Stimulated activated naive CD8-positive, alpha-beta T cell treated with anti-CD3 and anti-CD28 coated beads, Interleukin-15, Interleukin-2, amounts not matched to agents 100 ng/mL and 50 ng/mL, for 24 hours (primary cell): ENCODE data around the gene SEC22C.
"Not testable (repeated sequence)": the region's sequence is repeated elsewhere in the genome, so short reads cannot be mapped to it uniquely, and the experiment has no call there.

Experiments used
- H3K27ac Mint-ChIP-seq: one replicate; pipeline ENCODE4 v1.8.0; 2021; ENCODE audit warnings: mild to moderate bottlenecking, mixed read lengths
- H3K27me3 Mint-ChIP-seq: one replicate; pipeline ENCODE4 v1.8.0; 2021; ENCODE audit warnings: mixed read lengths
- H3K36me3 Mint-ChIP-seq: one replicate; pipeline ENCODE4 v1.8.0; 2021; ENCODE audit warnings: low read depth, mixed read lengths
- H3K4me1 Mint-ChIP-seq: one replicate; pipeline ENCODE4 v1.8.0; 2021; ENCODE audit warnings: low read depth, mixed read lengths
- H3K4me3 Mint-ChIP-seq: one replicate; pipeline ENCODE4 v1.8.0; 2021; ENCODE audit warnings: mild to moderate bottlenecking, mixed read lengths
- H3K9me3 Mint-ChIP-seq: one replicate; pipeline ENCODE4 v1.8.0; 2021; ENCODE audit warnings: mixed read lengths

SEC22C gene

DNA sequence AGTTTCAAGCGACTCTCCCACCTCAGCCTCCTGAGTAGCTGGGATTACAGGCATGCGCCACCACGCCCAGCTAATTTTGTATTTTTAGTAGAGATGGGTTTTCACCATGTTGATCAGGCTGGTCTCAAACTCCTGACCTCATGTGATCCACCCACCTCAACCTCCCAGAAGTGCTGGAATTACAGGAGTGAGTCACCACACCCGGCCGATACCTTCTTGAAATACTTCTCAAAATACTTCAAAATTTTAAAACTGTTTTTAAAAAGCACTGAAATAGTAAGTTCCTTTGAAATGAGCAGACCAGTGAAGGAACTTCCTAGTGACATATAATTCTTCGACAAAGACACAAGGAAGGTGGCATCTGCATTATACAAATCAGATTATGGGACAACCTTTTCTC is 24.9 kb downstream of the SEC22C start:
- peaks cover 75% of the 10 kb centered on the region for H3K36me3 Mint-ChIP-seq
- not testable (repeated sequence) for H3K4me3 Mint-ChIP-seq, H3K27me3 Mint-ChIP-seq, H3K9me3 Mint-ChIP-seq, H3K27ac Mint-ChIP-seq
- peaks cover 18% of the 10 kb centered on the region for H3K4me1 Mint-ChIP-seq

DNA sequence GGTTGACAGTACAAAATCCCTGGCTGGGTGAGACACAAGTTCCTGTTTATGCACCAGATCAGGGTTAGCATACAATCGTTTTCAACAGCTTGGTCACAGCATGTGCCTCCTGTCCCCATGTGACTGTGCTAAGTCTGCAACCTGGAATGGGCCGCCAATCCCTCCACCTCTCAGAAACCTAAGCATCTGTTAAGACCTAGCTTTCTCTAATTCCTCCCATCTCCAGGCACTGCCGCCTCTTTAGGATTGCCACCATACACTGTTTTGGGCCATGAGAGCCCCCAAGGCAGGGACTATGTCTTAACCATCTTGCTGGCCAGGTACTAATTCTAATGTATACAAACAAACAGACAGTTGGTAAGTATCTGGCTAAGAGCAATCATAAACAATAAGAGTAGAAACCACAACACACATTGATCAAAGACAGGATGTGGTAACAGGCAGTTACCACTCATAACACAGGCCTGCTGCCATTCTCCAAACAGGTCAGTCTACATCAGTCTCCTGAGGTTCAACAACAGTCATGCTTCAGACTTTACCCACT is 25.6 kb downstream of the SEC22C start:
- peaks cover 71% of the 10 kb centered on the region for H3K36me3 Mint-ChIP-seq
- H3K9me3 Mint-ChIP-seq = no peaks in the 10 kb centered on the region
- peaks cover 18% of the 10 kb centered on the region for H3K4me1 Mint-ChIP-seq
- H3K4me3 Mint-ChIP-seq = no peak overlapping the region
- H3K27me3 Mint-ChIP-seq = no peaks in the 10 kb centered on the region
- H3K27ac Mint-ChIP-seq = no peak overlapping the region

- Mint-ChIP-seq H3K27me3 (no peaks in the 10 kb centered on the region), H3K36me3 (peaks cover 64% of the 10 kb centered on the region), H3K4me3 (no peak overlapping the region), H3K9me3 (no peaks in the 10 kb centered on the region), H3K4me1 (peaks cover 18% of the 10 kb centered on the region), H3K27ac (no peak overlapping the region)
Measured at GRCh38 chr3:42552830-42553229, 28.9 kb downstream of the SEC22C start.

DNA sequence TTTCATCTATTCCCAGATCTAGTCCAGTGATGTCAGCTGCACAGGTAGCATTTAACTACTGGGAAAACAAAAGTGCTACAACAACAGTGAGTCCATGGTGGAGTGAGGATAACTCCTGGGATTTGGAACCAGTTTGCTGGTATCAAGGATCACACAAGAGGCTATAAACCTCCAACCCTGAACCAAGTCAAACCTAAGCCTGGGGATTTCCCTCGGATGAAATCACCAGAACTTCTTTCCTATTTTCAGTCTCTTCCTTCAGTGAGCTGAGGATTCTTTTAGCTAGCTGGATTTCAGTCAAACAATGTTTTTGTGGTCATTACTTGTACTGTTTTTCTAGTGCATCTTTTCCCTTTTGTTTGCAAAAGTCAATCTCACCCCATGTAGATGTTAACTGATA is 31.5 kb downstream of the SEC22C start:
- Mint-ChIP-seq H3K9me3 (no peaks in the 10 kb centered on the region), H3K27me3 (no peaks in the 10 kb centered on the region), H3K4me1 (no peaks in the 10 kb centered on the region), H3K4me3 (no peak overlapping the region), H3K27ac (no peak overlapping the region), H3K36me3 (peaks cover 39% of the 10 kb centered on the region)

DNA sequence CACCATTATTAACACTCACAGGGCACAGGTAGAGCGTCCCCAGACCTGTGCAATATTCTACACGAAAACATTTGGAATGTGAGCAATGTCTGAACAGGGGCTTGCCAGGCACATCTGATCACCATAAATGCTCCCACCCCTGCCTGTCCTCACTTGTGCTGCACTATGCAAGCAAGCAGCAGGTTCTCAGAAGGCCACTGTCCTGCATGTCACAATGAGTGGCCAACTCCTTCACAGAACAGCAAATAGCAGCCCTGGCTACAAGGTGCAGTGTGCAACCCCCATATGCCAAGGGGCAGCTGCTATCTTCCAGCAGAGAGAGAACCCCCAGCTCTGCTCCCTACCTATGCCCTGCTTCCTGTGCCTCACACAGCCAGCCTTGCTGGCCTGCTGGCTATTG is 32.6 kb downstream of the SEC22C start:
- H3K27ac Mint-ChIP-seq = no peak overlapping the region
- no peak overlapping the region for H3K4me3 Mint-ChIP-seq
- H3K27me3 Mint-ChIP-seq = no peaks in the 10 kb centered on the region
- peaks cover 32% of the 10 kb centered on the region for H3K36me3 Mint-ChIP-seq
- no peaks in the 10 kb centered on the region for H3K4me1 Mint-ChIP-seq
- no peaks in the 10 kb centered on the region for H3K9me3 Mint-ChIP-seq

DNA sequence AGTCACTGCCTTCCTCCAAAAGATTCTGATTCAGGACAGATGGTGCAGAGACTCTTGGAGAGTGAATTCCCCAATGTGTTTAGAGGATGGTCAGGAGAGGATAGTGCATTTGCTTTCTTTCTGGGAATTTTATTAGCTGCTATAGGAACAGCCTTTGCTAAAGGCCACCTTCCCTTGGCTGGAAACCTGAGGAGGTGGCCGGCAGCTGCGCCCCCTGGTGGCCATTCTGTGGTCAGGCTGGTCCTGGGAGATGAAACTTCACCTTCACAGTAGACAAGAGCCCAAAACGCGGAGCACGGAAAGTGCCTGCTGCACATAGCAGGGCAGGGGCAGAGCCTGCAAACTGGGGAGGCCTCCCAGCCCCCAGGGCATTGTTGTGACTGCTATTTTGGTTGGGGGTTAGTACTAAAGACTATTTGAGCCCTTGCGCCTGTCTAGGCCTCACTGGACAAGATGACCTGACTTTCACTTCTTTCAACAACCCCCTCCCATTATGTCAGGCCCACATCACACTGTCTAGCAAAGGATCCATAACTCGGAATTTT is 34.3 kb downstream of the SEC22C start:
- Mint-ChIP-seq H3K4me3 (no peak overlapping the region), H3K4me1 (no peaks in the 10 kb centered on the region), H3K27me3 (no peaks in the 10 kb centered on the region), H3K9me3 (no peaks in the 10 kb centered on the region), H3K36me3 (peaks cover 16% of the 10 kb centered on the region), H3K27ac (no peak overlapping the region)

- Mint-ChIP-seq H3K4me1 (no peaks in the 10 kb centered on the region), H3K4me3 (no peak overlapping the region), H3K9me3 (no peaks in the 10 kb centered on the region), H3K27me3 (no peaks in the 10 kb centered on the region), H3K36me3 (peaks cover 11% of the 10 kb centered on the region), H3K27ac (no peak overlapping the region)
Measured at GRCh38 chr3:42546691-42547213, 35.0 kb downstream of the SEC22C start.

DNA sequence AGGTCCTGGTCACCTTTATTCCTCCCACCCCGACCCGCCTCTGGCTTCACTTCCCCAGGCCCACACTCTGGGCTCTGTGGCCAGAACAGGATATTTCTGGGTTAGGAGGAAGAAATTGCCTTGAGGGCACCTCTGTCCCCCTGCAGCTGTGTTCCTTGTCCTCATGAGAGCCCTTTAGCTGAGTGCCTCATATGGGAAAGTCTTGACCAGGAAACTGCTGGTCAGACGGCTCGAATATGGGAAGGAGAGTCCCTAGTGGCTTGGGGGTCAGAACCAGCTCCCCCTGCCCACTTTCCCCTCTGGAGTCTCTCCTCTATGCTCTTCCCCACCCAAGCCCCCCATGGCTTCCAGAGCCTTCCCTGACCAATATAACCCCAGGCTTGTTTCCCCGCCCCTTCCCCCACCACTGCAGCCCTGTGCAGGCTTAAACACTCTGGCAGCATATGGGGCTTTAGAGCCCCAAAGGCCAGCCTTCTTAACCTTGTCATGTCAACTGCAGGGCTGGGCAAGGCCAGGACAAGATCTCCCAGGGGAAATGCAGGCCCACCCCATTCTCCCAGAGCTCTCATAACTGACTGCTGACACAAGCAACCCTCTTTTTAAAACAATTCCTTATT is 36.4 kb downstream of the SEC22C start:
- Mint-ChIP-seq H3K9me3 (no peaks in the 10 kb centered on the region), H3K4me3 (no peak overlapping the region), H3K27me3 (no peaks in the 10 kb centered on the region), H3K36me3 (peaks cover 8% of the 10 kb centered on the region), H3K4me1 (no peaks in the 10 kb centered on the region), H3K27ac (no peak overlapping the region)

DNA sequence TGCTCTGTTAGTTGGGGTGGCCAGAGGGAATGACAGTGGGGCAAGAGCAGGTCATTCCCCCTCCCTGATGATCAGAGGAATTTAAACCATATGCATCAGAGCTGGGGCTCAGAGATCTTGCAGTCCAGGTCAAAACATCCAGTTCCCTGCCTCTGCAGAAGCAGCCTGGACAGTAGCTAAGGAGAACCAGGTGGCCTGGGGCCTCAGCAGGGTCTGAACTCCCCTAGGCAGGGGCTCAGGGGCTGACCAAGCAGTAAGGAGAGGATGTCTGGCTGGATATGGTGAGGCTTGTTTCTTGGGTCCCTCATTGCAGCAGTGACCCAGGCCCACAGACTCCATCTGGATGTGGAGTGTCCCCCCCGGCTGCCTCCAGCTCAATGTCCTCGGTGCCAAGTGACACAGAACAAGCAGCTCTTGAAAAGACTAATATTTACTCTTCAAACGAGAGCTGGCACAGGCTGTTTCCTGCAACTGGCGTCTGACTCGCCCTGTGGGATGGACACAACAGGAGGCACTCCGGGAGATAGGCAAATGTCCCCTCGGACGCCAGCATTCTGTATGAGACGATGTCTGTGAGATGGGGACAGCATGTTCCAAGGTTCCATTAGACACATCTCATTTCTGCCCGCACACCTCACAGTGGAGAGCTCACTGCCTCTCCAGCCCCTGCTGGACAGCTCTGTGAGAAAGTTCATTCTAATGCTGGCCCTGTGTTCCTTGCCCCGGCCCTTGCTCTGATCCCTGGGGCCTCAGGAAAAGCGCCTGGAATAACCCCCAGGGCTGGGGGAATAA is 37.1 kb downstream of the SEC22C start:
- Mint-ChIP-seq H3K9me3 (no peaks in the 10 kb centered on the region), H3K4me3 (no peak overlapping the region), H3K36me3 (peaks cover 4% of the 10 kb centered on the region), H3K4me1 (no peaks in the 10 kb centered on the region), H3K27ac (no peak overlapping the region), H3K27me3 (no peaks in the 10 kb centered on the region)

- Mint-ChIP-seq H3K36me3 (no peaks in the 10 kb centered on the region), H3K4me1 (no peaks in the 10 kb centered on the region), H3K27ac (no peak overlapping the region), H3K27me3 (no peaks in the 10 kb centered on the region), H3K9me3 (no peaks in the 10 kb centered on the region), H3K4me3 (no peak overlapping the region)
Measured at GRCh38 chr3:42541079-42541478, 40.7 kb downstream of the SEC22C start.

- H3K36me3 Mint-ChIP-seq = no peaks in the 10 kb centered on the region
- H3K27me3 Mint-ChIP-seq = no peaks in the 10 kb centered on the region
- H3K9me3 Mint-ChIP-seq = no peaks in the 10 kb centered on the region
- no peak overlapping the region for H3K4me3 Mint-ChIP-seq
- no peaks in the 10 kb centered on the region for H3K4me1 Mint-ChIP-seq
- no peak overlapping the region for H3K27ac Mint-ChIP-seq
Measured at GRCh38 chr3:42539871-42540714, 41.7 kb downstream of the SEC22C start.

DNA sequence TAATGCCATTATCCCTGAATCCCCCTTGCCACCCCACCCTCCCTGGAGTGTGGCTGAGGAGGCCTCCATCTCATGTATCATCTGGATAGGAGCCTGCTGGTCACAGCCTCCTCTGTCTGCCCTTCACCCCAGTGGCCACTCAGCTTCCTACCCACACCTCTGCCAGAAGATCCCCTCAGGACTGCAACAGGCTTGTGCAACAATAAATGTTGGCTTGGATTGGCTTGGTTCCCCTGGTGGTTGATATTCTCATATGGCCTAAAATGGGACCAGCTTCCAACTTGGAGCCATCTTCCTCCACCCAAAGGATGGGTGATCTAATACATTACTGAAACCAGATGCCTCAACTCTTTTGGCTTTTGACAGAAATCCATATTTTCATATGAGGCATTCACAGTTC is 44.4 kb downstream of the SEC22C start:
- peaks cover 8% of the 10 kb centered on the region for H3K4me1 Mint-ChIP-seq
- no peaks in the 10 kb centered on the region for H3K9me3 Mint-ChIP-seq
- H3K27me3 Mint-ChIP-seq = no peaks in the 10 kb centered on the region
- H3K4me3 Mint-ChIP-seq = no peak overlapping the region
- H3K27ac Mint-ChIP-seq = no peak overlapping the region
- no peaks in the 10 kb centered on the region for H3K36me3 Mint-ChIP-seq

DNA sequence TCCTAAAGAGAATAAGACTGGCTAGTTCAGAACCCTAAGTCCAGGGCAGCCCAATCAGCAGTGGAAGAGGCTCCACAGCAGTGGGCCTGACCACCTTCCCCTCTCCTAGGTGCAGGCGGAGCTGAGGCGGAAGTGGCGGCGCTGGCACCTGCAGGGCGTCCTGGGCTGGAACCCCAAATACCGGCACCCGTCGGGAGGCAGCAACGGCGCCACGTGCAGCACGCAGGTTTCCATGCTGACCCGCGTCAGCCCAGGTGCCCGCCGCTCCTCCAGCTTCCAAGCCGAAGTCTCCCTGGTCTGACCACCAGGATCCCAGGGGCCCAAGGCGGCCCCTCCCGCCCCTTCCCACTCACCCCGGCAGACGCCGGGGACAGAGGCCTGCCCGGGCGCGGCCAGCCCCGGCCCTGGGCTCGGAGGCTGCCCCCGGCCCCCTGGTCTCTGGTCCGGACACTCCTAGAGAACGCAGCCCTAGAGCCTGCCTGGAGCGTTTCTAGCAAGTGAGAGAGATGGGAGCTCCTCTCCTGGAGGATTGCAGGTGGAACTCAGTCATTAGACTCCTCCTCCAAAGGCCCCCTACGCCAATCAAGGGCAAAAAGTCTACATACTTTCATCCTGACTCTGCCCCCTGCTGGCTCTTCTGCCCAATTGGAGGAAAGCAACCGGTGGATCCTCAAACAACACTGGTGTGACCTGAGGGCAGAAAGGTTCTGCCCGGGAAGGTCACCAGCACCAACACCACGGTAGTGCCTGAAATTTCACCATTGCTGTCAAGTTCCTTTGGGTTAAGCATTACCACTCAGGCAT is 45.6 kb downstream of the SEC22C start:
- H3K36me3 Mint-ChIP-seq = no peaks in the 10 kb centered on the region
- H3K27ac Mint-ChIP-seq = no peak overlapping the region
- H3K9me3 Mint-ChIP-seq = no peaks in the 10 kb centered on the region
- peaks cover 8% of the 10 kb centered on the region for H3K4me1 Mint-ChIP-seq
- H3K4me3 Mint-ChIP-seq = no peak overlapping the region
- H3K27me3 Mint-ChIP-seq = no peaks in the 10 kb centered on the region
